Lower lobe of right lung (tissue), 2 donors: ENCODE measurements around the gene CALCB. TPM values are rescaled to one million over a fixed set of nuclear protein-coding genes. Genes with fewer than 3 reads are reported as not detected.
"Not testable (repeated sequence)": the region's sequence is repeated elsewhere in the genome, so short reads cannot be mapped to it uniquely, and the experiment has no call there.

Experiments
- ATAC-seq, 2 donors: fragments of 200-7000 bp; cut with Tn5 transposase; one replicate each; pipeline ENCODE4 v1.9.1; 2020 to 2022; ENCODE audit warnings: mild to moderate bottlenecking in 2 of 2, moderate library complexity in 2 of 2
- DNase-seq: peaks from one replicate; pipeline ENCODE4 v3.0.0-alpha.2; 2020
- H3K27ac ChIP-seq: fragments of 200-600 bp; one replicate; pipeline ENCODE4 v1.8.0; 2022
- H3K27me3 ChIP-seq: fragments of 200-600 bp; one replicate; pipeline ENCODE4 v1.8.0; 2022; ENCODE audit warnings: low read depth
- H3K36me3 ChIP-seq: fragments of 200-600 bp; one replicate; pipeline ENCODE4 v1.8.0; 2022; ENCODE audit warnings: mild to moderate bottlenecking
- H3K4me1 ChIP-seq: fragments of 200-600 bp; one replicate; pipeline ENCODE4 v1.8.0; 2022
- H3K4me3 ChIP-seq: fragments of 200-600 bp; one replicate; pipeline ENCODE4 v1.8.0; 2022; ENCODE audit warnings: mild to moderate bottlenecking
- H3K9me3 ChIP-seq: fragments of 200-600 bp; one replicate; pipeline ENCODE4 v1.8.0; 2022
- CTCF ChIP-seq: fragments of 200-600 bp; IDR thresholded peaks from one replicate; pipeline ENCODE4 v1.8.0; 2022; ENCODE audit warnings: antibody characterized with exemption, mild to moderate bottlenecking
- intact Hi-C: fragments of 100-400 bp; cut with DNase I; formaldehyde crosslinking; loops from one replicate; pipeline ENCODE4 v1.11.0; 2022
- total RNA-seq: library from RNA; stranded (reverse); fragmentation: NEBNext Ultra II Directional; extraction: Animal tissue kit (Norgen Biotek cat#: 25700); gene quantifications from one replicate; pipeline ENCODE4 v1.2.1, GENCODE V29; 2021
- donor health status: DM: no; HTN: yes; CAD: no; lungs with severe emphysema.

Gene CALCB
- total RNA-seq, 1 donor from 2014 or later, result not detected

- DNase-seq (no peak), ATAC-seq (no peak)
- no peaks in the 10 kb centered on the region for H3K4me1 ChIP-seq
- H3K4me3 ChIP-seq, result no peak overlapping the region
- H3K27ac ChIP-seq, result no peak overlapping the region
- intact Hi-C loops, result no loop called here
- H3K27me3 ChIP-seq, result peaks cover 4% of the 10 kb centered on the region
- no peaks in the 10 kb centered on the region for H3K36me3 ChIP-seq
- no peak for TF ChIP-seq CTCF
- H3K9me3 ChIP-seq, result no peaks in the 10 kb centered on the region
Observed at GRCh38 chr11:15035283-15035682, 38.1 kb upstream of the CALCB start.

- no peak overlapping the region for H3K27ac ChIP-seq
- H3K9me3 ChIP-seq, result no peaks in the 10 kb centered on the region
- intact Hi-C loops, result no loop called here
- DNase-seq, result no peak
- H3K4me3 ChIP-seq, result no peak overlapping the region
- no peak for TF ChIP-seq CTCF
- H3K27me3 ChIP-seq, result peaks cover 4% of the 10 kb centered on the region
- no peaks in the 10 kb centered on the region for H3K36me3 ChIP-seq
- H3K4me1 ChIP-seq, result no peaks in the 10 kb centered on the region
- no peak for ATAC-seq
Observed at GRCh38 chr11:15038963-15039362, 34.4 kb upstream of the CALCB start.

- no peaks in the 10 kb centered on the region for H3K36me3 ChIP-seq
- intact Hi-C loops, result no loop called here
- ATAC-seq, result no peak
- H3K4me3 ChIP-seq, result no peak overlapping the region
- no peak for DNase-seq
- no peaks in the 10 kb centered on the region for H3K9me3 ChIP-seq
- H3K27me3 ChIP-seq, result no peaks in the 10 kb centered on the region
- no peaks in the 10 kb centered on the region for H3K4me1 ChIP-seq
- no peak overlapping the region for H3K27ac ChIP-seq
- TF ChIP-seq CTCF, result no peak
Observed at GRCh38 chr11:15045209-15045608, 28.2 kb upstream of the CALCB start.

- TF ChIP-seq CTCF, result no peak
- Histone ChIP-seq H3K4me3 (no peak overlapping the region), H3K27me3 (no peaks in the 10 kb centered on the region), H3K4me1 (no peaks in the 10 kb centered on the region), H3K27ac (no peak overlapping the region), H3K9me3 (no peaks in the 10 kb centered on the region), H3K36me3 (no peaks in the 10 kb centered on the region)
- no peak for ATAC-seq
- DNase-seq, result no peak
- intact Hi-C loops, result no loop called here
Observed at GRCh38 chr11:15045891-15046290, 27.5 kb upstream of the CALCB start.

- DNase-seq, H3K27ac ChIP-seq, H3K9me3 ChIP-seq, ATAC-seq, H3K4me1 ChIP-seq, H3K27me3 ChIP-seq, H3K4me3 ChIP-seq, intact Hi-C loops, H3K36me3 ChIP-seq: not testable (repeated sequence)
Observed at GRCh38 chr11:15046673-15047072, 26.7 kb upstream of the CALCB start.

- TF ChIP-seq CTCF, result no peak
- ATAC-seq, result no peak
- intact Hi-C loops, result no loop called here
Observed at GRCh38 chr11:15048616-15049015, 24.8 kb upstream of the CALCB start.

More at GRCh38 chr11:15048616-15049015, 24.8 kb upstream of the CALCB start:
- H3K9me3 ChIP-seq, result no peaks in the 10 kb centered on the region
- no peaks in the 10 kb centered on the region for H3K36me3 ChIP-seq
- H3K4me3 ChIP-seq, result no peak overlapping the region
- no peaks in the 10 kb centered on the region for H3K4me1 ChIP-seq
- H3K27ac ChIP-seq, result no peak overlapping the region
- no peaks in the 10 kb centered on the region for H3K27me3 ChIP-seq
- DNase-seq, result no peak
